T-helper 1 cell treated with Interleukin-12 subunit alpha and Interleukin-12 subunit beta and Interleukin-4 antibody, amounts not matched to agents 30 μg/mL and 1 μg/mL, for 36 hours (primary cell): ENCODE results near the gene YJEFN3.

ENCODE experiments used
- H3K27ac Mint-ChIP-seq: one replicate; pipeline ENCODE4 v1.8.0; 2021; ENCODE audit warnings: mild to moderate bottlenecking, mixed read lengths
- H3K27me3 Mint-ChIP-seq: one replicate; pipeline ENCODE4 v1.8.0; 2021; ENCODE audit warnings: low read depth, mixed read lengths
- H3K36me3 Mint-ChIP-seq: one replicate; pipeline ENCODE4 v1.8.0; 2021; ENCODE audit warnings: low read depth, mixed read lengths
- H3K4me1 Mint-ChIP-seq: one replicate; pipeline ENCODE4 v1.8.0; 2021; ENCODE audit warnings: low read depth, mixed read lengths
- H3K4me3 Mint-ChIP-seq: one replicate; pipeline ENCODE4 v1.8.0; 2021; ENCODE audit warnings: mild to moderate bottlenecking, moderate library complexity, mixed read lengths
- H3K9me3 Mint-ChIP-seq: one replicate; pipeline ENCODE4 v1.8.0; 2021; ENCODE audit warnings: mixed read lengths

YJEFN3 gene

DNA sequence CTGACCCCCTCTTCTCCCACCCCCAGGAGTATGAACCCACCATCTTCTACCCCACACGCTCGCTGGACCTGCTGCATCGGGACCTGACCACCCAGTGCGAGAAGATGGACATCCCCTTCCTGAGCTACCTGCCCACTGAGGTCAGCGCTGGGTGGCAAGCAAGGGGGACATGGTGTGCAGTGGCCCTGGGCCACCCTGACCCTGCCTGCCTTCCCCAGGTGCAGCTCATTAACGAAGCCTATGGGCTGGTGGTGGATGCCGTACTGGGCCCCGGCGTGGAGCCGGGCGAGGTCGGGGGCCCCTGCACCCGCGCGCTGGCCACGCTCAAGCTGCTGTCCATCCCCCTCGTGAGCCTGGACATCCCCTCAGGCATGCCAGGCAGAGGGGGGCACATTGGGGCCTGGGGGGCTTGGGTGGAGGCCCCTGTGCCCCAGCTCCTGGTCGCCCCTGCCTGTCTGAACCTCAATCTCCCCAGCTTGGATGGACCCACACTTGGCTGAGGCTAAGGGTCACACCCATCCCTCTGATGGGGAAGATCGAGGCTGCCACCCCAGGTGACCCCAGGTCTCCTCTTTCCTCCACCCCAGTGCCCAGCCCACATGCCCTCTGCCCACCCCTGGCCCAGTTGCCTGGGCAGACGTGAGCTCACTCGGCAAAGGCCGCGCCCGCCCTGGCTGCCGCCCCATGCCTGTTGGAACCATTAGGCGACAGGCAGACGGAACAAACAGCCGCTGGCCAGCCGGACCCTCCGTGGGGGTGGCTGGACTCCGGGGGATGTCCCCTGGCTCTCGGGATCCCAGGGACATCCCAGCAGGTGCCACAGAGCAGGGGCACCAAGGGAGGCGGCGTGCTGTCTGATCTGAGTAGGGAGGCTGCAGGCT, 6.8 kb downstream of the YJEFN3 start:
- H3K4me3 Mint-ChIP-seq, result no peak overlapping the region
- peaks cover 21% of the 10 kb centered on the region for H3K4me1 Mint-ChIP-seq
- no peaks in the 10 kb centered on the region for H3K9me3 Mint-ChIP-seq

DNA sequence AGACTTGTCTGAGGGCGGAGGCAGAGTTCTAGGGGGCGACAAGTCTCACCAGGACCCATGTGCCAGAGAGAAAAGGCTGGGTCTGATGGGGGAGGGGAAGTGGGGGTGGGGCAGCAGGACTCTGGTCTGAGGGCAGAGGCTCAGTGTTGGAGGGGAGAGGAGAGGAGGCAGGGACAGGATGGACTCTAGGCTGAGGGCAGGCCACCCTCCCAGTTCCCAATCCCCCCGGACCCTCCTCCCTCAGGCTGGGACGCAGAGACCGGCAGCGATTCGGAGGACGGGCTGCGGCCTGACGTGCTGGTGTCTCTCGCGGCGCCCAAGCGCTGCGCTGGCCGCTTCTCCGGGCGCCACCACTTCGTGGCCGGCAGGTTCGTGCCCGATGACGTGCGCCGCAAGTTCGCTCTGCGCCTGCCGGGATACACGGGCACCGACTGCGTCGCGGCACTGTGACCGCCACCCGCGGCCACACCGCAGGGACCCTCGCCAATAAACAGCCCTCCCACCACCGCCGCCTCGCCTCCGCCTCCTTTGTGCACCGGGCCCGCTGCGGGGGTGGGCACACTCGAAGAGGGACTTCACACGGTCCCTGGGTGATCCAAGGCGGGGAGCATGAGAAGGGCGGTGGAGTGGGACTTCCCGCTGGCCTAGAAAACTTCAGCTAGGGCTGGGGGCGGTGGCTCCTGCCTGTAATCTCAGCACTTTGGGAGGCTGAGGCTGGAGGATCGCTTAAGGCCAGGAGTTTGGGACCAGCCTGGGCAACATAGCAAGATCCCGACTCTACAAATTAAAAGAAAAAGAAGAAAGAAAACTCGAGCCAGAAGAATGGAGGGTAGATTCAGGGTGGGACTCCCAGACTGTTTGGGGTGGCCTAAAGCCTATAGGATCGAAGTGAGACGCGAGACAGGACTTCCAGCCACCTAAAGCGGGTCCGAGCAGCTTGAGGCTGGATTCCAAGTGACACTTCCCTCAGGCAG, 8.7 kb downstream of the YJEFN3 start:
- H3K36me3 Mint-ChIP-seq, result peaks cover 8% of the 10 kb centered on the region
- H3K9me3 Mint-ChIP-seq, result no peaks in the 10 kb centered on the region
- H3K27ac Mint-ChIP-seq, result no peak overlapping the region
- H3K4me1 Mint-ChIP-seq, result peaks cover 20% of the 10 kb centered on the region
- H3K4me3 Mint-ChIP-seq, result peak overlapping the region; percentile 46
- peaks cover 21% of the 10 kb centered on the region for H3K27me3 Mint-ChIP-seq

More for the DNA sequence above, 6.8 kb downstream of the YJEFN3 start:
- Mint-ChIP-seq H3K36me3 (peaks cover 10% of the 10 kb centered on the region), H3K27me3 (peaks cover 21% of the 10 kb centered on the region), H3K27ac (peak overlapping the region; percentile 9)

DNA sequence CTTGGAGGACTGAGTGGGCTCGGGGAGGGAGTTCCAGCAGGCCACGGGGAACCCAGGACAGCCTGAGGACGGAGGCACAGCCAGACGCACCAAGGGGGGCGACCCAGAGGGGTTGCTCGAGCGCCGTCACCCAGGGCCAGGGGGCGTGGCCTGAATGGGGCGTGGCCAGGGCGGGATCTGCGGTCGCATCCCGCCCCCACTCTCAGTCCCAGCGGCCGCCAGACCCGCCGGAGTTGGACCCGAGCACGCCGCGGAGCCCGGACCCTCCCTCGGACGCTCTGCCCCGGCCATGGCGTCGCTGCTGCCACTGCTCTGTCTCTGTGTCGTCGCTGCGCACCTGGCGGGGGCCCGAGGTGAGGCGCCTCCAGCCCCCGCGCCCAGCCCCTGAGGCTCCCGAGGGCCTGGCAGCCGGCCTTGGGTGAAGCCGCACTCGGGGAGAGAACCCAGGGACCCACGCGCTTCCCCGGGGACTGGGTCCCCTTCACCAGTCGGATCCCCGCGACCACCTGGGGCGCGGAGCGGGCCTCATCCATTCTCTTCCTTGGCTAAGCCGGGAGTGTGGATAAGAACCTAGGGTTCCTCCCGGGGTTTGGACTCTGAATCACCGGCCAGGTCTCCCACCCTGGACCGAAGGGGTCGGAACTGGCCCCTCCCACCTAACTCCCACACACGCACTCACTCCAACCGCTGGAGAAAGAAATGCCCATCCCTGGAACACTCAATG, 9.5 kb downstream of the YJEFN3 start, which contains the start of gene CILP2:
TSS of gene CILP2 (plus strand) at position 205 of the 724 bp plus-strand sequence. CDS start at position 290, 85 bp downstream.
- no peak within 1 kb of the TSS for H3K27ac Mint-ChIP-seq
- H3K9me3 Mint-ChIP-seq, result no peaks in the 10 kb centered on the region
- H3K36me3 Mint-ChIP-seq, result peaks cover 8% of the 10 kb centered on the region
- no peak within 1 kb of the TSS for H3K4me3 Mint-ChIP-seq
- peaks cover 21% of the 10 kb centered on the region for H3K4me1 Mint-ChIP-seq
- H3K27me3 Mint-ChIP-seq, result peaks cover 21% of the 10 kb centered on the region

DNA sequence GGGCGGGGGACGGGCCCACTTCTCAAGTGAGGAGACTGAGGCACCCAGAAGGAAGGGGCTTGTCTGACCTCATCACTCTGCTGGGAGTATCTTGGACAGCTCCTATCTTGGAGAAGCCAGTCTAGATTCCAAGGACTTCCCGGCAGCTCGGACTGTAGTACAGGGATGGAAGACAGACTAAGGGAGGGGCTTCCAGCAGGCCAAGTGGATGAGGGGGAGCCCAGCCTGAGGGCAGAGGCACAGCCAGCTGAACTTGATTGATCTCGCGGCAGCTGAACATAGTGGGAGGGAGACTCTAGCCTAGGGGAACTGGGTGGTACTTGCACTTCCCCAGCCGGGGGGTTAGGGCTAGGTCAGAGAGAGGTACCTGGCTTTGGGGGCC, 10.1 kb downstream of the YJEFN3 start:
- no peak overlapping the region for H3K4me3 Mint-ChIP-seq
- peaks cover 8% of the 10 kb centered on the region for H3K36me3 Mint-ChIP-seq
- H3K4me1 Mint-ChIP-seq, result peaks cover 21% of the 10 kb centered on the region
- peaks cover 21% of the 10 kb centered on the region for H3K27me3 Mint-ChIP-seq
- no peaks in the 10 kb centered on the region for H3K9me3 Mint-ChIP-seq
- H3K27ac Mint-ChIP-seq, result no peak overlapping the region

DNA sequence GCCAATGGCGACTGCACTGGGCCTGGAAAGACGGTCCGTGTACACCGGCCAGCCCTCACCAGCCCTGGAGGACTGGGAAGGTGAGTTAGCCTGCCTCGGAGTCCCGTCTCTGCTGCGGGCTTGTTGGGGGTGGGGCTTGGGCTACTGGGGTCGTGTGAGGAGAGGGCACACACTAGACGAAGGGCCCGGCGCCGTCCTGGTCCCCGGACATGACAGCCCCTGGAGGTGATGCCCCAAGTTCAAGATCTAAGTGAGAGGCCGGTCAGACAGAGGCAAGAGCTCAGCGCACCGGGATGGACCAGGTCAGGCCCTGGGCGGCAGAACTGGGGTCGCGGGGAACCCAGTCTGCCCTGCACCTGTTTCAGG, 11.0 kb downstream of the YJEFN3 start:
- H3K36me3 Mint-ChIP-seq, result peaks cover 3% of the 10 kb centered on the region
- H3K9me3 Mint-ChIP-seq, result no peaks in the 10 kb centered on the region
- no peak overlapping the region for H3K4me3 Mint-ChIP-seq
- peaks cover 21% of the 10 kb centered on the region for H3K27me3 Mint-ChIP-seq
- H3K4me1 Mint-ChIP-seq, result peaks cover 21% of the 10 kb centered on the region
- no peak overlapping the region for H3K27ac Mint-ChIP-seq

DNA sequence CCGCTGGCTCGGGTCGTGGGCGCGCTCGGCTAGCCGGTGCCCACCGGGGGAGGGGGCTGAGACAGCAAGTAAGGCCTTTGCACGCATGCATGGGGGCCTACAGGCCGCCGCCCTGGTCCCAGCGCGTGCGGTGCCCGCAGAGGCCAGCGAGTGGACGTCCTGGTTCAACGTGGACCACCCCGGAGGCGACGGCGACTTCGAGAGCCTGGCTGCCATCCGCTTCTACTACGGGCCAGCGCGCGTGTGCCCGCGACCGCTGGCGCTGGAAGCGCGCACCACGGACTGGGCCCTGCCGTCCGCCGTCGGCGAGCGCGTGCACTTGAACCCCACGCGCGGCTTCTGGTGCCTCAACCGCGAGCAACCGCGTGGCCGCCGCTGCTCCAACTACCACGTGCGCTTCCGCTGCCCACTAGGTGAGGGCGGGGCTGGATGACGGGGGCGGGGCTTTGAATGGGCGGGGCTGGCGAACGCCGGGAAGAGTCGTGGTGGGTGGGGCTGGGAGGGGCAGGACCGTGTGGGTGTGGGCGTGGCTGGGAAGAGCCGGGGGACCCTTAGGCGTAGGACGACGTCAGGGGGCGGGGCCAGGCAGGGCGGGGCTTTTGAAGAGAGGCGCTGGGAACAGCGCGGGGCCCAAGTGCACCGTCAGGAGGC, 11.5 kb downstream of the YJEFN3 start:
- H3K4me3 Mint-ChIP-seq, result peak overlapping the region; percentile 58
- peaks cover 21% of the 10 kb centered on the region for H3K27me3 Mint-ChIP-seq
- H3K9me3 Mint-ChIP-seq, result no peaks in the 10 kb centered on the region
- H3K4me1 Mint-ChIP-seq, result peaks cover 21% of the 10 kb centered on the region
- no peak overlapping the region for H3K27ac Mint-ChIP-seq
- peaks cover 3% of the 10 kb centered on the region for H3K36me3 Mint-ChIP-seq

DNA sequence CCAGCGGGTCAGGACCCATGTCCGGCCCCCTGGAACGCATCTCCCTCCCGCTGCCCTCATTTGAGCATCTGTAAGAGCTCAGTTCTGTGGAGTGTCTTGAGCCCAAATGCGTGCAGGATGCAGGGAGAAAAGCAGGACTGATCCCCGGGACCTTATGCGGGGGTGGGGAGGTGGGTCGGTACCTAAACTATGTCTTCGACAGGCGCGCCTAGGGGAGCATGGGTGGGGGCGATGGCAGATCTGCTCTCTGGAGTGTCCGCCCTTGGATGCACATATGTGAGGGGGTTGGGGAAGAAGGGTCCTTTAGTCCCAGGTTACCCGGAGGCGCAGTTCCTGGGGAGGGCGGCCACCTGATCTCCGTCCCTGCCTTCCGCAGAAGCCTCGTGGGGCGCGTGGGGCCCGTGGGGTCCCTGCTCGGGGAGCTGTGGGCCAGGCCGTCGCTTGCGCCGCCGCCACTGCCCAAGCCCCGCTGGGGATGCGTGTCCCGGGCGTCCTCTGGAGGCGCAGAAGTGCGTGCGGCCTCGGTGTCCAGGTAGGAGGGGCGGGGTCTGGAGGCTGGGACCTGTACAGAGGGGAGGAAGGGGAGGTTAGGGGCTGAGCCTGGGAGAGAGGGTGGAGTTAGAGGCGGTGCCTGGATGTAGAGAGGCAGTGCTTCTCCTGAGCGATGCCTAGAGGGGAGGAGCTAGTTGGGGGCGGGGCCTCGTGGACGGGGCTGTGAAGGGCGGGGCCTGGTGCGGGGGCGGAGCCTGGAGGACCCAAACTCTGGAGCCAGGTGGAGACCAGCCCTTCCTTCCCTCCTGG, 12.2 kb downstream of the YJEFN3 start:
- H3K36me3 Mint-ChIP-seq, result peaks cover 3% of the 10 kb centered on the region
- H3K9me3 Mint-ChIP-seq, result no peaks in the 10 kb centered on the region
- no peak overlapping the region for H3K27ac Mint-ChIP-seq
- H3K4me3 Mint-ChIP-seq, result peak overlapping the region; percentile 58
- peaks cover 21% of the 10 kb centered on the region for H3K27me3 Mint-ChIP-seq
- peaks cover 21% of the 10 kb centered on the region for H3K4me1 Mint-ChIP-seq

DNA sequence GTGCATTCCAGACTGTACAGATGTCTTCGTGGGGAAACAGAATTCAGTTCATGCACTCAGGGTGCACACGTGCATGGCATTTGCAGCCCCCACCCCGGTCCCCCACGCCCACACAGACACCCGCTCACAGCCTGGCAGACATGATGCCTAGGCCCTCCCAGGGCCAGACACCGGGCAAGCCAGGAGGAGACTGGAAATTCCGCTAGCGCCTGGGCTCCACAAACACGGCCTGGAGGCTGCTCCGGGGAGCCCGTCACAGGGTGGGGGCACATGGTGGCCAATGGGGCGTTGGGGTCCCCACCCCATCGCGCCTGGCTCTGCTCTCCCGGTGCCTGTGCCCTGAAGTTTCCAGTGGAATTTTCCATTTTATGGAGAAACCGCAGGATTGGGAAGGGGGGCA, 12.9 kb downstream of the YJEFN3 start:
- H3K27ac Mint-ChIP-seq, result no peak overlapping the region
- H3K9me3 Mint-ChIP-seq, result no peaks in the 10 kb centered on the region
- H3K36me3 Mint-ChIP-seq, result peaks cover 3% of the 10 kb centered on the region
- H3K4me3 Mint-ChIP-seq, result peak overlapping the region; percentile 46
- peaks cover 21% of the 10 kb centered on the region for H3K4me1 Mint-ChIP-seq
- H3K27me3 Mint-ChIP-seq, result peaks cover 20% of the 10 kb centered on the region

DNA sequence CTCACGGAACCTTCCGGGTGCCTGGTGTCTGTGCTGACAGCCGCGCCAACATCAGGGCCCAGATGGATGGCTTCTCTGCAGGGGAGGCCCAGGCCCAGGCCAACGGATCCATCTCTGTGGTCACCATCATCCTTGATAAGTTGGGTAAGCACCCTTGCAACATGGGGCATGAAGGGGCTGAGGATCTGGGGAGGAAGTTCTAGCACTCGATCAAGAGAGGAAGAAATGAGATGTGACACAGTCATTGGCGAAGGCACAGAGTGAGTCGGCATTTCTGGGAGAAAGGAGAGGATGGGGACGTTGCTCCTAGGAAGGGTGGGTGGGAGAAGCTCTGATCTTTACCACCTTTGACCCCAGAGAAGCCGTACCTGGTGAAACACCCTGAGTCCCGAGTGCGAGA, 13.8 kb downstream of the YJEFN3 start:
- Mint-ChIP-seq H3K4me1 (peaks cover 17% of the 10 kb centered on the region), H3K27ac (peak overlapping the region; percentile 11), H3K4me3 (no peak overlapping the region), H3K27me3 (peaks cover 15% of the 10 kb centered on the region), H3K36me3 (peaks cover 3% of the 10 kb centered on the region), H3K9me3 (no peaks in the 10 kb centered on the region)

DNA sequence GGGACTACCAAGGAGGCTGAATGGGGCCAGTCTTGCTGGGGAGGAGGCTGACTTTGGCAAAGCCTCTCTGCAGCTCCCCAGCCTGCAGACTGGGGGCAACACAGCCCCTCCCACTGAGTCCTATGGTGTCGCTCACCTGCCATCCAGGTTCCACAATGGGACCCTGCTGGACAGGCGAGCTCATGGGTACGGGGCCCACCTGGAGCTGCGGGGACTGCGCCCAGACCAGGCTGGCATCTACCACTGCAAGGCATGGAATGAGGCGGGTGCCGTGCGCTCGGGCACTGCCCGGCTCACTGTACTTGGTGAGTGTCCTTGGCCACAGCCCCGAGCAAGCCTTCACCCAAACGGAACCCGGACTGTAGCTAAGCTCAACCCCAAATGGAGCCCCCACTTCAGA, 14.4 kb downstream of the YJEFN3 start:
- Mint-ChIP-seq H3K4me1 (peaks cover 15% of the 10 kb centered on the region), H3K9me3 (no peaks in the 10 kb centered on the region), H3K27ac (no peak overlapping the region), H3K36me3 (peaks cover 3% of the 10 kb centered on the region), H3K27me3 (peaks cover 11% of the 10 kb centered on the region), H3K4me3 (no peak overlapping the region)

DNA sequence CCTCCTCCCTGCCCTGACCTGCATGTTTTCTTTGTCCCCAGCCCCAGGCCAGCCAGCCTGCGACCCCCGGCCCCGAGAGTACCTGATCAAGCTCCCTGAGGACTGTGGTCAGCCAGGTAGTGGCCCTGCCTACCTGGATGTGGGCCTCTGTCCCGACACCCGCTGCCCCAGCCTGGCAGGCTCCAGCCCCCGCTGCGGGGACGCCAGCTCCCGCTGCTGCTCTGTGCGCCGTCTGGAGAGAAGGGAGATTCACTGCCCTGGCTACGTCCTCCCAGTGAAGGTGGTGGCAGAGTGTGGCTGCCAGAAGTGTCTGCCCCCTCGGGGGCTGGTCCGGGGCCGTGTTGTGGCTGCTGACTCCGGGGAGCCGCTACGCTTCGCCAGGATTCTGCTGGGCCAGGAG, 14.9 kb downstream of the YJEFN3 start:
- H3K36me3 Mint-ChIP-seq, result peaks cover under 1% of the 10 kb centered on the region
- H3K9me3 Mint-ChIP-seq, result no peaks in the 10 kb centered on the region
- no peak overlapping the region for H3K4me3 Mint-ChIP-seq
- H3K27me3 Mint-ChIP-seq, result peaks cover 8% of the 10 kb centered on the region
- H3K4me1 Mint-ChIP-seq, result peaks cover 14% of the 10 kb centered on the region
- H3K27ac Mint-ChIP-seq, result no peak overlapping the region

DNA sequence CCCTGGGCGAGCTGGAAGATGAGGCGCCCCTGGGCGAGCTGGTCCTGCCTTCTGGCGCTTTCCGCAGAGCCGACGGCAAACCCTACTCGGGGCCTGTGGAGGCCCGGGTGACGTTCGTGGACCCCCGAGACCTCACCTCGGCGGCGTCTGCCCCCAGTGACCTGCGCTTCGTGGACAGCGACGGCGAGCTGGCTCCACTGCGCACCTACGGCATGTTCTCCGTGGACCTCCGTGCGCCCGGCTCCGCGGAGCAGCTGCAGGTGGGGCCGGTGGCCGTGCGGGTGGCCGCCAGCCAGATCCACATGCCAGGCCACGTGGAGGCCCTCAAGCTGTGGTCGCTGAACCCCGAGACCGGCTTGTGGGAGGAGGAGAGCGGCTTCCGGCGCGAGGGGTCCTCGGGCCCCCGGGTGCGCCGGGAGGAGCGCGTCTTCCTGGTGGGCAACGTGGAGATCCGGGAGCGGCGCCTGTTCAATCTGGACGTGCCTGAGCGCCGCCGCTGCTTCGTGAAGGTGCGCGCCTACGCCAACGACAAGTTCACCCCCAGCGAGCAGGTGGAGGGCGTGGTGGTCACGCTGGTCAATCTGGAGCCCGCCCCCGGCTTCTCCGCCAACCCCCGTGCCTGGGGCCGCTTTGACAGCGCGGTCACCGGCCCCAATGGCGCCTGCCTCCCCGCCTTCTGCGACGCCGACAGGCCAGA, 15.7 kb downstream of the YJEFN3 start:
- H3K9me3 Mint-ChIP-seq, result no peaks in the 10 kb centered on the region
- peaks cover under 1% of the 10 kb centered on the region for H3K27me3 Mint-ChIP-seq
- no peak overlapping the region for H3K4me3 Mint-ChIP-seq
- no peaks in the 10 kb centered on the region for H3K36me3 Mint-ChIP-seq
- no peak overlapping the region for H3K27ac Mint-ChIP-seq
- peaks cover 9% of the 10 kb centered on the region for H3K4me1 Mint-ChIP-seq
